GM19397 (cell line): ENCODE results near the gene BCAS4.
"Not testable (repeated sequence)": the region's sequence is repeated elsewhere in the genome, so short reads cannot be mapped to it uniquely, and the experiment has no call there.

Source experiments
- ATAC-seq: cut with Tn5 transposase; IDR thresholded peaks from one replicate; pipeline ENCODE4 v1.9.1; 2021; ENCODE audit warnings: mild to moderate bottlenecking, moderate library complexity; ENCODE audit not compliant: unreplicated experiment

The BCAS4 gene

GRCh38 chr20:50794846-50795634, at the start of gene BCAS4:
Gene BCAS4, plus strand, starts transcription at chr20:50795061. Its CDS starts 23 bp downstream, at chr20:50795084.
- ATAC-seq: peak; percentile 76

GRCh38 chr20:50745634-50746137, 49.2 kb upstream of the BCAS4 start:
- ATAC-seq: no peak

- ATAC-seq: no peak
These were observed 48.5 kb upstream of the BCAS4 start for GRCh38 chr20:50746138-50746940.

GRCh38 chr20:50747275-50747674, 47.6 kb upstream of the BCAS4 start:
- no peak for ATAC-seq

GRCh38 chr20:50750145-50750671, 44.7 kb upstream of the BCAS4 start:
- ATAC-seq: no peak

GRCh38 chr20:50753152-50753551, 41.7 kb upstream of the BCAS4 start:
- no peak for ATAC-seq

- ATAC-seq: no peak
These were observed 40.4 kb upstream of the BCAS4 start for GRCh38 chr20:50754420-50754819.

GRCh38 chr20:50756447-50756846, 38.4 kb upstream of the BCAS4 start:
- no peak for ATAC-seq

- no peak for ATAC-seq
These were observed 36.4 kb upstream of the BCAS4 start for GRCh38 chr20:50758469-50758868.

- ATAC-seq: no peak
These were observed 35.9 kb upstream of the BCAS4 start for GRCh38 chr20:50758992-50759391.

GRCh38 chr20:50759678-50760077, 35.2 kb upstream of the BCAS4 start:
- no peak for ATAC-seq

- ATAC-seq: no peak
These were observed 32.8 kb upstream of the BCAS4 start for GRCh38 chr20:50762045-50762422.

- no peak for ATAC-seq
These were observed 32.2 kb upstream of the BCAS4 start for GRCh38 chr20:50762435-50763220.

- not testable (repeated sequence) for ATAC-seq
These were observed 31.1 kb upstream of the BCAS4 start for GRCh38 chr20:50763550-50764458.

- ATAC-seq: not testable (repeated sequence)
These were observed 29.6 kb upstream of the BCAS4 start for GRCh38 chr20:50765251-50765650.

GRCh38 chr20:50765674-50766073, 29.2 kb upstream of the BCAS4 start:
- no peak for ATAC-seq

- ATAC-seq: not testable (repeated sequence)
These were observed 27.7 kb upstream of the BCAS4 start for GRCh38 chr20:50766955-50767809.

- ATAC-seq: not testable (repeated sequence)
These were observed 25.9 kb upstream of the BCAS4 start for GRCh38 chr20:50768991-50769390.

- ATAC-seq: not testable (repeated sequence)
These were observed 25.2 kb upstream of the BCAS4 start for GRCh38 chr20:50769551-50770085.
